GM12892 (cell line): ENCODE measurements around the gene HIVEP2.

Experiments used
- POLR2A ChIP-seq: IDR thresholded peaks from 2 replicates; pipeline ENCODE4 v1.6.1; 2011; ENCODE audit warnings: low read depth, low read length, control low read depth
- POLR2AphosphoS5 ChIP-seq: IDR thresholded peaks from 2 replicates; pipeline ENCODE4 v1.6.1; 2011; ENCODE audit warnings: low read depth, low read length, control low read depth

- TF ChIP-seq POLR2AphosphoS5 (no peak), POLR2A (no peak)
Observed at GRCh38 chr6:142834853-142835252, 110.1 kb downstream of the HIVEP2 start.
